Sigmoid colon (tissue), 7 donors: ENCODE measurements around the gene ESYT2. TPM values are rescaled to one million over a fixed set of nuclear protein-coding genes. Genes with fewer than 3 reads are reported as not detected.
A peak's percentile ranks its signal among the peaks of the same experiment; 100 is the strongest.

Experiments used
- DNase-seq: peaks from one replicate; pipeline ENCODE4 v3.0.0-alpha.2; 2019
- H3K27ac ChIP-seq, 4 donors: fragments of 200-600 bp; sonication (generic); one replicate each; pipeline ENCODE4 v1.5.1; 2016 to 2019; ENCODE audit warnings: mild to moderate bottlenecking in 1 of 4
- H3K27me3 ChIP-seq, 3 donors: fragments of 200-600 bp; sonication (generic); one replicate each; pipeline ENCODE4 v1.5.1; 2019; ENCODE audit warnings: mild to moderate bottlenecking in 1 of 3
- H3K36me3 ChIP-seq, 4 donors: fragments of 200-600 bp; sonication (generic); one replicate each; pipeline ENCODE4 v1.5.1; 2016 to 2019
- H3K4me1 ChIP-seq, 4 donors: fragments of 200-600 bp; sonication (generic); one replicate each; pipeline ENCODE4 v1.5.1; 2017 to 2019
- H3K4me3 ChIP-seq, 4 donors: fragments of 200-600 bp; sonication (generic); one replicate each; pipeline ENCODE4 v1.5.1; 2017 to 2019; ENCODE audit warnings: mild to moderate bottlenecking in 2 of 4, moderate library complexity in 1 of 4
- H3K9me3 ChIP-seq, 4 donors: fragments of 200-600 bp in 3 of 4; sonication (generic) in 3 of 4; one replicate each; pipeline versions ENCODE4 v1.5.1 to v1.6.1; 2013 to 2019
- EP300 ChIP-seq, 4 donors: sonication (generic); formaldehyde crosslinking; IDR thresholded peaks; one replicate each; pipeline ENCODE4 v1.6.1; 2017; ENCODE audit warnings: antibody characterized with exemption in 4 of 4
- POLR2A ChIP-seq, 2 donors: fragments of 450-650 bp; IDR thresholded peaks; one replicate each; pipeline ENCODE4 v1.6.1; 2016; ENCODE audit warnings: antibody characterized with exemption in 2 of 2, mild to moderate bottlenecking in 2 of 2, moderate library complexity in 2 of 2
- POLR2AphosphoS5 ChIP-seq, 4 donors: sonication (generic); formaldehyde crosslinking; IDR thresholded peaks; one replicate each; pipeline ENCODE4 v1.6.1; 2017; ENCODE audit warnings: antibody characterized with exemption in 4 of 4
- WGBS, 2 donors: extraction: QIAGEN DNeasy Blood & Tissue Kit; methylation state at CpG; one replicate each; pipeline ENCODE4 v1.1.7; 2013; 5-methylcytosine and 5-hydroxymethylcytosine counted together
- intact Hi-C: fragments of 100-400 bp; cut with DNase I; formaldehyde crosslinking; loops from one replicate; pipeline ENCODE4 v1.15.1; 2023
- polyA plus RNA-seq, 3 donors: library from polyadenylated mRNA; stranded (reverse); fragments of 200-250 nt; gene quantifications; one replicate each; pipeline ENCODE4 v1.2.3, GENCODE V29; 2013
- total RNA-seq, 4 donors: library from RNA; depleted of rRNA; stranded (reverse); fragments of >200 nt; gene quantifications; one replicate each; pipeline ENCODE4 v1.1.0, GENCODE V29; 2016
- TF ChIP-seq, protein P1 (sequence below), 4 experiments: fragments of 450-650 bp in 3 of 4; fragments of 200-600 bp in 1 of 4; IDR thresholded peaks; one replicate each; pipeline ENCODE4 v1.5.1; 2016 to 2019; ENCODE audit warnings: antibody characterized with exemption in 4 of 4, mild to moderate bottlenecking in 3 of 4, moderate library complexity in 2 of 4
- donor health status: healthy with polysubstance abuse.
- donor health status: Bipolar disorder and iron deficiency.
- donor health status: healthy.

ESYT2 gene
- total and polyA plus RNA-seq, 7 donors, result 6.9 to 127 (median 105) TPM

DNA sequence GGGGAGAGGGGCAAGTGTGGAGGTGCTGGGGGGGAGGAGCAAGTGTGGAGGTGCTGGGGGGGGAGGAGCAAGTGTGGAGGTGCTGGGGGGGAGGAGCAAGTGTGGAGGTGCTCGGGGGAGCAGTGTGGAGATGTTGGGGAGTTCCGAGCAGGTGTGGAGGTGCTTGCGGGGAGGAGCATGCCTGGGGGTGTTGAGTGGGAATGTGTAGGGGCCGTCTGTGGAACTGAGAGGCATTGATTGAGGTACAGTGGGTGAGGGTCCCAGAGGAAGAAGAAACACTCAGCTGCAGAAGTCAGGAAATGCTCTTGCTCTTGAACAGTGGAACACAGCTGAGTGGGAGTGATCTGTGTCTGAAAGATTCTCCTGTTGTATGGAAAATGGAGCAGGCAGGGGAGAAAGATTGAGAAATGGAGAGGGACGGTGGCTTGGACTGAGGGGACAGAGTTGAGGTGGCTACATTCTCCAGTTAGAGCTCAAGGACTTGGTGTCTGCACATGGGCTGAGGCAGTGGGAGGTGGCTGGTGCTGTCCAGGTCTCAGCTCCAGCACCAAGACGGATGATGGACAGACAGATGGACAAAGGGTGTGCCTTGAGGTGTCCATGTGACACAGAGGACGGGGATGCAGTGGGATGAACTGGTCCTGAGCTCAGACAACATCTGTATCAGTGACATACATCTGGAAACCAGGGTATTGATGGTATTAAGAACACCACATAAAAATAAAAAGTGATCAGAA is 99.5 kb downstream of the ESYT2 start:
- H3K27ac ChIP-seq, result peak overlapping the region in 3 of 4 donors; percentile 25 to 69 (median 44)
- intact Hi-C loops, result no loop called here

DNA sequence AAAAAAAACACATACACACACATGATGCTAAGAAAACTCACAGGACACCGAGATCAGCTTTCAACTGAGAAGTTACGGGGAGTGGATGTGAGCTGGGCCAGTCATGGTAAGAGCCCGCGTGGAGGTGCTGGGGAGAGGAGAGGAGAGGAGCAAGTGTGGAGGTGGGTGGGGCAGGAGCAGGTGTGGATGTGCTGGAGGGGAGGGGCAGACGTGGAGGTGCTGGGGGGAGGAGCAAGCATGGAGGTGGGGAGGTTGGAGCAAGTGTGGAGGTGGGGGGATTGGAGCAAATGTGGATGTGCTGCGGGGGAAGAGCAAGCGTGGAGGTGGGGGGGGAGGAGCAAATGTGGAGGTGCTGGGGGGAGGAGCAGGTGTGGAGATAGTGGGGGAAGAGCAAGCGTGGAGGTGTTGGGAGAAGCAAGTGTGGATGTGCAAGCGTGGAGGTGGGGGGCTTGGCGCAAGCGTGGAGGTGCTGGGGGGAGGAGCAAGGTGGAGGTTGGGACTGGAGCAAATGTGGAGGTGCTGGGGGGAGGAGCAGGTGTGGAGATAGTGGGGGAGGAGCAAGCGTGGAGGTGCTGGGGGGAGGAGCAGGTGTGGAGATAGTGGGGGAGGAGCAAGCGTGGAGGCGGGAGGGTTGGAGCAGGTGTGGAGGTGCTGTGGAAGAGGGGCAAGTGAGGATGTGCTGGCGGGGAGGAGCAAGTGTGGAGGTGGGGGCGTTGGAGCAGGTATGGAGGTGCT is 100.2 kb downstream of the ESYT2 start:
- Histone ChIP-seq H3K27me3 (no peaks in the 10 kb centered on the region), H3K36me3 (peaks cover 2 to 46% (median 8%) of the 10 kb centered on the region in 4 donors), H3K9me3 (no peaks in the 10 kb centered on the region), H3K4me1 (no peaks in the 10 kb centered on the region), H3K4me3 (no peak overlapping the region), H3K27ac (no peak overlapping the region)
- no peak for DNase-seq
- no peak for TF ChIP-seq EP300 (IDR thresholded peaks at IDR 0.05)
- no peak for TF ChIP-seq POLR2A (IDR thresholded peaks at IDR 0.05)
- TF ChIP-seq, protein P1, sequence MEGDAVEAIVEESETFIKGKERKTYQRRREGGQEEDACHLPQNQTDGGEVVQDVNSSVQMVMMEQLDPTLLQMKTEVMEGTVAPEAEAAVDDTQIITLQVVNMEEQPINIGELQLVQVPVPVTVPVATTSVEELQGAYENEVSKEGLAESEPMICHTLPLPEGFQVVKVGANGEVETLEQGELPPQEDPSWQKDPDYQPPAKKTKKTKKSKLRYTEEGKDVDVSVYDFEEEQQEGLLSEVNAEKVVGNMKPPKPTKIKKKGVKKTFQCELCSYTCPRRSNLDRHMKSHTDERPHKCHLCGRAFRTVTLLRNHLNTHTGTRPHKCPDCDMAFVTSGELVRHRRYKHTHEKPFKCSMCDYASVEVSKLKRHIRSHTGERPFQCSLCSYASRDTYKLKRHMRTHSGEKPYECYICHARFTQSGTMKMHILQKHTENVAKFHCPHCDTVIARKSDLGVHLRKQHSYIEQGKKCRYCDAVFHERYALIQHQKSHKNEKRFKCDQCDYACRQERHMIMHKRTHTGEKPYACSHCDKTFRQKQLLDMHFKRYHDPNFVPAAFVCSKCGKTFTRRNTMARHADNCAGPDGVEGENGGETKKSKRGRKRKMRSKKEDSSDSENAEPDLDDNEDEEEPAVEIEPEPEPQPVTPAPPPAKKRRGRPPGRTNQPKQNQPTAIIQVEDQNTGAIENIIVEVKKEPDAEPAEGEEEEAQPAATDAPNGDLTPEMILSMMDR (IDR thresholded peaks at IDR 0.05), result no peak
- no peak for TF ChIP-seq POLR2AphosphoS5 (IDR thresholded peaks at IDR 0.05)
- WGBS, 2 donors, result 87 to 90% methylated on average over 16 of the region's 16 CpGs
- intact Hi-C loops, result no loop called here

More for the DNA sequence above, 99.5 kb downstream of the ESYT2 start:
- Histone ChIP-seq H3K9me3 (no peaks in the 10 kb centered on the region), H3K36me3 (peaks cover 9 to 53% (median 12%) of the 10 kb centered on the region in 4 donors), H3K4me3 (no peak overlapping the region), H3K27me3 (no peaks in the 10 kb centered on the region), H3K4me1 (no peaks in the 10 kb centered on the region)
- 89 to 93% methylated on average over 7 of the region's 7 CpGs for WGBS, 2 donors
- TF ChIP-seq POLR2AphosphoS5 (IDR thresholded peaks at IDR 0.05) (peak in 1 of 4 donors; percentile 5), POLR2A (IDR thresholded peaks at IDR 0.05) (no peak)
- no peak for DNase-seq

DNA sequence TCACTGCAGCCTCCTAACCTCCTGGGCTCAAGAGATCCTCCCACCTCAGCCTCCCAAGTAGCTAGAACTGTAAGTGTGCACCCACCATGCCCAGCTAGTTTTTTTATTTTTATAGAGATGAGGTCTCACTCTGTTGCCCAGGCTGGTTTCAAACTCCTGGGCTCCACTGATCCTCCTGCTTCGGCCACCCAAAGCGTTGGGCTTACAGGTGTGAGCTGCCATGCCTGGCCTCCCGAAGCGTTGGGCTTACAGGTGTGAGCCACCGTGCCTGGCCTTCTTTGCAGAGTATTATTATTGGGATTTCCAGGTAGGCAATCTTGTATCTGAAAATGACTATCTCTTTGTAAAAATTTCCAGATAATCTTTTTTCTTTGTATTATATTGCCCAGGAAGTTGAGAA is 101.6 kb downstream of the ESYT2 start:
- Histone ChIP-seq H3K36me3 (peaks cover 0 to 32% (median 3%) of the 10 kb centered on the region in 4 donors), H3K4me1 (no peaks in the 10 kb centered on the region), H3K4me3 (no peak overlapping the region), H3K27me3 (no peaks in the 10 kb centered on the region), H3K27ac (no peak overlapping the region), H3K9me3 (no peaks in the 10 kb centered on the region)
- intact Hi-C loops, result no loop called here
- no peak for DNase-seq
- WGBS, 2 donors, result 96 to 97% methylated on average over 5 of the region's 5 CpGs
- TF ChIP-seq, protein P1 (IDR thresholded peaks at IDR 0.05), result no peak
- peak in 1 of 4 donors; percentile 30 for TF ChIP-seq POLR2AphosphoS5 (IDR thresholded peaks at IDR 0.05)

DNA sequence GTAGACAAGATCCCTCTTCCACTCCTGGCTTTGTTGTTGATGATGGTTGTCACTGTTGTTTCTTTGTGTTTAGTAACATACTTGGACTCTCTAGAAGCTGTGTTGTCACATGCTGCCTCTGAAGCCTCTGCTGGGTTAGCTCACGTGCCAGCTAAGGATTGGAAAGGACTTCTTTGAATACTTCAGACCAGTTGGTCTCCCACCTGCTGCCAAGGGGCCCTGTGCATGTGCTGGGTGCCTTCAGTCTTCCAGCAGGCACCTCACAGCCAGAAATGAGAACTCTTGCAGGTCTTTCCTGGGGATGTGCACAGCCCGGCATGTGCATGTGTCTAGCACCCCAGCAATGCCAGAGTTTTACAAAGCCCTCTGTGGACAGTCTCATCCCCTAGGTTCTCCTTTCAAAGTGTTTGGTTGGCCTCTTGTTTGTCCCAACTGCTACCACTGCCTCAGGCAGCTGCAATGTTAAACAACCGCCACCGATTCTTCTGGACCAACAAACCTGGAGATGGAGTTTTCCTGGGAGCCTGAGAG is 103.0 kb downstream of the ESYT2 start:
- Histone ChIP-seq H3K4me1 (no peaks in the 10 kb centered on the region), H3K36me3 (peaks cover 0 to 18% (median 1%) of the 10 kb centered on the region in 4 donors), H3K4me3 (no peak overlapping the region), H3K27ac (no peak overlapping the region), H3K27me3 (no peaks in the 10 kb centered on the region), H3K9me3 (no peaks in the 10 kb centered on the region)
- TF ChIP-seq POLR2AphosphoS5 (IDR thresholded peaks at IDR 0.05), result no peak
- TF ChIP-seq POLR2A (IDR thresholded peaks at IDR 0.05), result no peak
- TF ChIP-seq, protein P1 (IDR thresholded peaks at IDR 0.05), result no peak
- no peak for TF ChIP-seq EP300 (IDR thresholded peaks at IDR 0.05)
- WGBS, 2 donors, result 91 to 93% methylated on average over 4 of the region's 4 CpGs
- intact Hi-C loops, result no loop called here
- DNase-seq, result no peak

DNA sequence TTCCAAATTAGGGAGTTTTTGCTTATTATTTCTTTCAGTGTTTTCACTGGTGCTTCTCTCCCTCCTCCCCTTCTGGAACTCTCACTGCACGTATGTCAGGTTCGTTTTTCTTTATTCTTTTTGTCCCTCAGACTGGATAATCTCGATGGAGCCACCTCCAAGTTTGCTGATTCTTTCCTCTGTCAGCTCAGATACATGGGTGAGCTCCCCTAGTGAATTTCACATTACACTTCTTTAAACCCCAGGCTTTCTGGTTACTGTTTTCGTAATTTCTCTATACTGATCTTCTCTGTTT is 103.9 kb downstream of the ESYT2 start:
- DNase-seq, result no peak
- H3K27ac ChIP-seq, result no peak overlapping the region
- H3K36me3 ChIP-seq, result peaks cover 0 to 9% (median 0%) of the 10 kb centered on the region in 4 donors
- TF ChIP-seq POLR2A (IDR thresholded peaks at IDR 0.05) (no peak), EP300 (IDR thresholded peaks at IDR 0.05) (no peak), POLR2AphosphoS5 (IDR thresholded peaks at IDR 0.05) (no peak)
- TF ChIP-seq, protein P1 (IDR thresholded peaks at IDR 0.05), result no peak
- intact Hi-C loops, result no loop called here
- no peaks in the 10 kb centered on the region for H3K27me3 ChIP-seq
- H3K4me3 ChIP-seq, result no peak overlapping the region
- 88 to 92% methylated on average over 4 of the region's 4 CpGs for WGBS, 2 donors
- H3K4me1 ChIP-seq, result no peaks in the 10 kb centered on the region
- H3K9me3 ChIP-seq, result no peaks in the 10 kb centered on the region
